GM18909 (cell line): ENCODE data around the gene ODAD4.
"Not testable (repeated sequence)": the region's sequence is repeated elsewhere in the genome, so short reads cannot be mapped to it uniquely, and the experiment has no call there.

Source experiments
- ATAC-seq: cut with Tn5 transposase; IDR thresholded peaks from one replicate; pipeline ENCODE4 v1.9.1; 2021; ENCODE audit warnings: mild to moderate bottlenecking; ENCODE audit not compliant: unreplicated experiment, poor library complexity

ODAD4 gene

DNA sequence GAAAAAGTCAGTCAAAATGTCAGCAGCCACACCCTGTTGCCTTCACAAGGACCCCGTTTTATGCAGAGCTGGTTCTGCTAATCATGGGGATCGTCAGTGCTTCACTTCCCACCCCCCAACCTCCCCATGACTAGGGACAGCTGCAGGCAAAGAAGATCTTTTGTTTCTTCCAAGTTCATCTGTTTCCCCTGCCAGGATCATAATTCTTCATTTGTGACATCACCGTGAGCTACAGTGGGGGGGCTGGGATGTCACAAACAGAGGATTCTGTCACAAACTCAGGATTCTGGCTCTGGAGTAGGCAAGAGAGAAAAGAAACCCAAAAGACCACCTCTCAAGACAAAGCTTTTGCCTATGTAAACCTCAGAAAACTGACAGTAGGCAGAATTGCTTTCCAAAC lies 62.2 kb downstream of the ODAD4 start:
- ATAC-seq: no peak

DNA sequence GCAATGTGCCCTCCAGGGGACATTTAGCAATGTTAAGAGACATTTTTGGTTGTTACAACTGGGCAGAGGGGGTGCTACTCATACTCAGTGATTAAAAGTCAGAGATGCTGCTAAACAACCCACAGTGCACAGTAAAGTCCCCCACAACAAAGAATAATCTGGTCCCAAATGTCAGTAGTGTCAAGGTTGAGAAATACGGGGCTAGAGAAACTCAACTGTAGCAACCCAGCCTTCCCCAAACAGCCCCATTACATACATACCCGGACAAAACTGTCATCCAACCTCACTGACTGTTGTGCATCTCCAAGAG lies 66.4 kb downstream of the ODAD4 start:
- ATAC-seq: no peak

DNA sequence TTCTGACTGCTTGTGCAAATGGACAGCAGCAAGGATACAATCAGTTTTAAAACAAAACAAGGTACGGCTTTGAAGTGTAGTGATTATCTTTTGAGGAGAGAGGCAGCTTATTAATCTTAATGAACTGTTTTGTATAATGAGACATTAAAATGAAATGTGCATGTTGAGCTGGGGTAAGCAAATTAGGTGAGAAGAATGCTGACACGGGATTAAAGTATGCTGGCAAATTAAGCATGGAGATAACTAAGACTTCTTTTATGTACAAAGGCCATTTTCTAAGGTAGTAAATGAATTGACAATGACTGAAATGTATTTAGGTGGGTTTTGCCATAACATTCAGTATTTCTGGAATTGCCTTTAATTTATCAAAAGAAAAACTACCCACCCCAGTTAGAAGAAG lies 68.1 kb downstream of the ODAD4 start:
- ATAC-seq: no peak

GRCh38 chr17:42000413-42001133 lies 70.2 kb downstream of the ODAD4 start:
- no peak for ATAC-seq

- no peak for ATAC-seq
Measured at GRCh38 chr17:42001729-42002128, 71.3 kb downstream of the ODAD4 start.

GRCh38 chr17:42002175-42002791 lies 71.9 kb downstream of the ODAD4 start:
- no peak for ATAC-seq

- no peak for ATAC-seq
Measured at GRCh38 chr17:42002792-42003301, 72.4 kb downstream of the ODAD4 start.

DNA sequence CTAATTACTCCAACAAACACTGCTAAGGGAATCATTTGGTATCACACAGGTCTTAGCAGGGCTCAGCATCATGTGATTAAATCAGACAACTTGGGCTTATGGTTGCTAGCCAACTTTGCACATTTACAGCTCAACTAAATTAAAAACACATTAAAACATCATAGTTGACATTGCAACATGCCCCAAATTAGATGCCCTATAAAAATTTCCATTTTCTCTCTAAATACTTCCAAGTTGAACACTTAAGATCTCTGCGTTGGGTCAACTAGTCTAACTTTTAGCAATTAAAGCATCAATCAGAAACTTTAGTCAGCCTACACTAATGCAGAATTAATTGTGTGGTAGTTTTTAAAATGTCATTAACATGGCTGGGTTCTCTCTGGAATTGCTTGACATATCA lies 74.7 kb downstream of the ODAD4 start:
- ATAC-seq: no peak

DNA sequence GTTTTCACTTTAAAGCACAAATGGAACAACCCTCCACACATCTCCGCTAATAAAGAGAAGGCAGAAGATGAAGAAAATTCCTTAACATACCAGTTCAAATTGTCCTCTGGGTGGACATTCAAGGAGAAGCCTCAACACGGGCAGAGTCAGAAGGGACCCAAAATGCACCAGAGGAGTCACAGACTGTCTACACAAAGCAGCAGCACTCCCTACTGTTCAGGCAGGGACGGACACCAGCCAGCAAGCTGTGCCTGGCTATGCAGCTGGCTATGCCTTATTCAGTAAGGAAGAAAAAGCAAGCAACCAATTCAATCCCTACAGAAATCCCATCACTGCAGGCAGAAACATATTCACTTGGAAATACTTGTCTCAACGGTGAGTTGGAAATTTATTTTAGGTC lies 78.8 kb downstream of the ODAD4 start:
- no peak for ATAC-seq

GRCh38 chr17:42010266-42010680 lies 79.9 kb downstream of the ODAD4 start:
- not testable (repeated sequence) for ATAC-seq

DNA sequence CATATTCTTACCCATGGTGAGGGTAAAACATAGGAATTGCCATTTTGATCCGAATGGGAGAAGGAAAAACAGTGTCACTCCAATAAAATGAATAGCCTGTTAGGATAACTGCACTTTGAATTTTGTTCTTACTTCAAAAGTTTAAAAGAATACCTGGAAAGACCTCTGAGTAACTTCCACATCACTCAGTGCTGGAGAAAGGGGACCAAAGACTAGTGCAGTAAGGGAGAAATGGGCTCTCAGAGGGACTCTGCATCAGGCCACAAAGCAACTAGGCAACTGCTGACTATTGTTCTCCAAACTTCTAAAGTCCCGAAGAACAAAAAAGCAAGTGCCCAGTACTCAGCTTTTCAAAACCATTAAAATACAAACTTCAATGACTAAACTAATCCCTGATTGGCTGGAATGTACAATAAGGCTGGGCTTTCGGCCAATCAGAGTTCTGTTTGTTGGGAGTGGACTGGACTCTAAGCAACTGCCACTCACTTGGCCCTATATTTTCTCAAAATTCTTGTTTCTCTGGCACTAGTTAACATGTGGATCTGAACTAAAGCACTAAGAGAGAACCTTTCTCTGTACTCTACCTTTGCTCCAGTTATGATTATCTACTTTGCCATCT lies 80.6 kb downstream of the ODAD4 start:
- ATAC-seq: no peak

GRCh38 chr17:42012363-42012762 lies 81.9 kb downstream of the ODAD4 start:
- not testable (repeated sequence) for ATAC-seq

DNA sequence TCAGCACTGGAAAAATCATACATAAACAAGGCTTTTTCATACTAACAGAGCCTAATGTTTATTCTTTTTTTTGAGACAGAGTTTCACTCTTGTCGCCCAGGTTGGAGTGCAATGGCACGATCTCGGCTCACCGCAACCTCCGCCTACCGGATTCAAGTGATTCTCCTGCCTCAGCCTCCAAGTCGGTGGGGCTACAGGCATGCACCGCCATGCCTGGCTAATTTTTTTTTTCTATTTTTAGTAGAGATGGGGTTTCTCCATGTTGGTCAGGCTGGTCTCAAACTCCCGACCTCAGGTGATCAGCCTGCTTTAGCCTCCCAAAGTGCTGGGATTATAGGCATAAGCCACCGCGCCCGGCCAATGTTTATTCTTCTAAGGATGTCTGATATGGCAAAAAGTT lies 83.3 kb downstream of the ODAD4 start:
- ATAC-seq: not testable (repeated sequence)
